GM10847 (cell line): ENCODE data around the gene ZNF14.

Experiments
- POLR2A ChIP-seq: IDR thresholded peaks from 2 replicates; pipeline ENCODE4 v1.6.1; 2011; ENCODE audit not compliant: insufficient read length; ENCODE audit errors: extremely low read depth

Gene ZNF14

DNA sequence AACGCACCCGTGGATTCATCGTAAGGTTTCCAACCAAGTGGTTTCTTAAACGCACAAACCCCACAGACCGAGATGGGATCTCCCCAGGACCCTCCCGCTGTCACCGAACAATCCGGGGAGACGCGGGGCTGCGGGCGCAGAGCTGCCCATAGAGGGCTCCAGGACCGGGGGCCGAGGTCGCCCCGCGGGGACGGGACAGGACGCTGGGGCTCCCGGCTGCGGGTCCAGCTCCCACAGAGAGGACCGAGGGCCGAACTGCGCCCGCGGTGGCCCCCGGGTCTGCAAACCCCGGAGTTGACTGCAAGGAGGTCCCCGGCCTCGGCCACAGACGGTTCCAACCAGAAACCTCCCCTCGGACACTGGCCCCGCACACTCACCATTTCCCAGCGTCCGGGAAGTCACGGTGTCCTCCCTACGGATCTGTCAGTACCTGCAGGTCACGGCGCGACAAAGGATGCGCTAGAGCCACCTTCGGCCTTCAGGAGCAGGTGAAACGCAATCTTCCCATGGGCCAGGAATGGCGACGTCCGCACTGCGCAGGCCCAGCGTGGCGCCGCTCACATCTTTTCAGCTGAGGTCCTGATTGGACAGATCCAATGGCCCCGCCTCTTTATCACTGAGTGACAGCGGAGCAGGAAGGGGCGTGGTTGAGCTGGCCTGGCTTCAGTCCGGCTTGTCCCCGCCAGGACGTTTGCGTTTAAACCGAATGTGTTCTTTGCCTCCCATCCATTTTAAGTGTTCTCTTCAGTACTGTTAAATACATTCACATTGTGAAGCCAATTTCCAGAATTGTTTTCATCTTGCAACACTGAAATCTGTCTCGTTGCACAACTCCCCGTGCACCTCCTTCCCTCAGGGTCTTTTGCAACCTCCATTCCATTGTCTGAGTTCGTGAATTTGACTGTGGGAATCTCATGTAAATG is at the start of gene ZNF14:
Gene ZNF14 (minus strand): TSS at position 534 of the 923 bp plus-strand sequence. CDS start 154 bp downstream, at position 380.
- TF ChIP-seq POLR2A: peak; percentile 70

DNA sequence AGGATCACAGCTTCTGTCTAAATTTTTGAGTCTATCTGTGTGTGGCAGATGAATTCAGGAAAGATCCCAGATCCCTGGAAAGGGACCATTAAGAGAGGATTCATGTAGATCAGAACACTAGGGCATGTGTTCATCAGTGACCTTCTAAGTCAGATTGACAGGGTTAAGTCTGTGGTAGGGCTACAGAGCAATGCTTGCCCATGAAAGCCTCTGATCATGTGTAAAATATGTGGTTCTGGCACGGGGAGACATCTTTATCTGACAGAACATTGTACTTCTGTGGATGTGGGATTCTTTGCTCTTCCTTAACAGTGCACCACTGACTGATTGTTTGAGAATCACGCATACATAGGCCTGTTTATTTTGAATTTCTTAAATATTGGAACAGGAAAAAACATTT is 45.8 kb upstream of the ZNF14 start:
- TF ChIP-seq POLR2A: no peak

GRCh38 chr19:19777692-19778091 is 44.8 kb upstream of the ZNF14 start:
- no peak for TF ChIP-seq POLR2A

DNA sequence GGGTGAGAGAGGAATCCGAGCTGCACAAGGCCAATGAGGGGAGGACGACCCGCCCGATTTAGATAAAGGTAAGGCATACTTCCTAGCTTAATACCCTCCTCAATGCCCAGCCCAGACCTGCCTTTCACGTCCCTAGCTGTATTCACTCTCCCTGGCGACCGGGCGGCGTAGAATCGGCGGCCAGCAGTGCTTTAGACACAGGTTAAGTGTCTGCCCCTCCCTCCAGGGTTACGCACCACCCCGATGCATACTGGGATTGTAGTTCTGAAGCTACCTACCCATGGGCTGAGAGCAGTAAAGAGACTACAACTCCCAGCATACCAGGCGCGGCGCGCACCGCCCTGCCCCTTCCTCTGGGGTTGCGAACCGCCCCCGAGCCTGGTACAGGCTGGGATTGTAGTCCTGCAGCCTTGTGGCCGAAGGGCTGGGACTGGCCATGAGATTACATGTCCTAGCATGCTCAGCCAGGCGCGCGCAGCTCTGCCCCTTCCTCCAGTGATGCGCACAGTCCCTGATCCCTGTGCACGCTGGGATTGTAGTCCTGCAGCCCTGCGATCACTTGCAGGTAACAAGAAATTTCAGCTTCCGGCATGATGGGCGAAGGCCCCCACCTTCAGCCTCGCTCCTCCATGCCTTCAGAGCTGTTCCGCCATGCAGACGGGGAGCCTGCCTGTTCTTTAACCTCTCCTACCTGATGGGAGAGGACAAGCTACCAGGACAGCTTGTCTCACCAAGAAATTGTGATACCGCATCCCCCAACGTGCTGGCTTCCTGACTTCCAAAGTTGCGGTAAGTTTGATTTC is 43.5 kb upstream of the ZNF14 start:
- TF ChIP-seq POLR2A: peak; percentile 54

DNA sequence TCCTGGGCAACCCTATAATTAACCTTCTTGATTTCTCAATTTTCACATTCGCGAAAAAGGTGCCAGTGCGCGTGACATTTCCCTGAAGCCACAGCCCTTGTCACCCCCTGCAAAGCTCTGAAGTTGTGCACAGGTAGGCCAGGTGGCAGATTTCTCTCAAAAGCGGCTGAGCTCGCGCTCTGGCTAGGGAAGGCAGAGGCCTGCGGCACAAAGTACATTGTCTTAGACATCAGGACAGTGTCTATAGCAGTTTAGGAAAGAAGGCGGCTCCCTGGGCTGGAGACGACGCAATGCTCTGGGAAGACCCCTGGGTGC is 42.9 kb upstream of the ZNF14 start:
- TF ChIP-seq POLR2A: no peak

DNA sequence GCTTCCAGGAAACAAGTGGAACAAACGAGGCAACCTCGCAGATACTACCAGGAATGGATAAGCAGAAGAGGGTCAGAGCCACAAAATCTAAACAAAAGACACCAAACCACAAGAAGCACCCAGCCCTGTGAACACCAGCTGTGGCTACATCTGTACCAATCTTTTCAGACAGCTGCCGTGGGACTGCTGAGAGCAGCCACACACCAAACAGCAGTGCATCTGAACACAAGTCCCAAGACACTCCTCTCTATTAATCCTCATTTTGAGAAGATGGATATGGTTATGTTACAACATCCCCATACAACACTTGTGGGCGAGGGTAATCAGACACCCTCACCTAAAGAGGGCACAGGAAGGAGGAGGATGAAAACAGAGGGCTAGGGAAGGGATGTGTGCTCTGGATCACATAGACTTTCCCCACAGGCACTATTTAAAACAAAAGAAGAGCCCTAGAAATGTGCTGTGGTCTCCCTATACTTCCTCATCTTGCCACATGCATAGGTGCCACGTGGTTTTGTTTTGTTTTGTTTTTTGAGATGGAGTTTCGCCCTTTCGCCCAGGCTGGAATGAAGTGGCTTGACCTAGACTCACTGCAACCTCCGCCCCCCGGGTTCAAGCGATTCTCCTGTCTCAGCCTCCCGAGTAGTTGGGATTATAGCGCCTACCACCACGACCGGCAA is 41.6 kb upstream of the ZNF14 start:
- no peak for TF ChIP-seq POLR2A

DNA sequence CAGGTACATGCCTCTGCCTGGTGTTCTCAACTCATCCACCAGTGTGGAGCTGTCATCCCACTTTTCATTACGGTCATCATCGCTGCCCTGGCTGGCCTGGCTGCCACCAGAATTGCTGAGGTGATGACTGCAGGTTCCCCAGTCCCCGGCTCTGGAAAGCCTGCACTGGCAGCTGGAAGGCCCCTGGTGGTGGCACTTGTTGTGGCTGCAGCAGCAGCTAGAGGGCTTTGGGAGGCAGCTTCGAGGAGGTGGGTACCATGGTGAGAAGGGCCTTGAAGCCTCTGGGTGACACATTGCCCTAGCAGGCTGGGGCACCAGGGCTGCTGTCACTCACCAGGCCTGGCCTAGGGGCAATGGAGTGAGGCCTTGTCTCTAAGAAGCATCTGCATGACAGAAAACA is 25.3 kb upstream of the ZNF14 start:
- TF ChIP-seq POLR2A: no peak

- no peak for TF ChIP-seq POLR2A
These were observed 20.0 kb upstream of the ZNF14 start for GRCh38 chr19:19752760-19753403.

DNA sequence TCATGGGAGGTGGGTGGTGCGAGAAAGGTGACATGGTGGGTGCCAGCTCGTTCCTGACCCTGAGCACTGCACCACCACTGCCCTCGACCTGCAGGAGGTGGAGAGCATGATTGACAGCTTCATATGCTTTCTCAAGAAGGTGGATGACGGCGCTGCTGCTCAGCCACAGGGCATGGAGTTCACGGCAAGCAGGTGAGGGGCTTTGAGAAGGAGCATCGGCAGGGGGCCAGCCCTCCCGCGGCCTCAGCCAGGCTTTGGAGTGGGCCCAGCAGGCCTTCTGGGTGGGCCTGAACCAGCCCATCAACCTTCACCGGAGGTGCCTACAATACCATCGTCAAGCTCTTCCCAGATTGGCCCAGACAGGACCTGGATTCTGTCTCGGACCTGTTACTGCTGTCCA is 18.9 kb upstream of the ZNF14 start:
- TF ChIP-seq POLR2A: no peak

DNA sequence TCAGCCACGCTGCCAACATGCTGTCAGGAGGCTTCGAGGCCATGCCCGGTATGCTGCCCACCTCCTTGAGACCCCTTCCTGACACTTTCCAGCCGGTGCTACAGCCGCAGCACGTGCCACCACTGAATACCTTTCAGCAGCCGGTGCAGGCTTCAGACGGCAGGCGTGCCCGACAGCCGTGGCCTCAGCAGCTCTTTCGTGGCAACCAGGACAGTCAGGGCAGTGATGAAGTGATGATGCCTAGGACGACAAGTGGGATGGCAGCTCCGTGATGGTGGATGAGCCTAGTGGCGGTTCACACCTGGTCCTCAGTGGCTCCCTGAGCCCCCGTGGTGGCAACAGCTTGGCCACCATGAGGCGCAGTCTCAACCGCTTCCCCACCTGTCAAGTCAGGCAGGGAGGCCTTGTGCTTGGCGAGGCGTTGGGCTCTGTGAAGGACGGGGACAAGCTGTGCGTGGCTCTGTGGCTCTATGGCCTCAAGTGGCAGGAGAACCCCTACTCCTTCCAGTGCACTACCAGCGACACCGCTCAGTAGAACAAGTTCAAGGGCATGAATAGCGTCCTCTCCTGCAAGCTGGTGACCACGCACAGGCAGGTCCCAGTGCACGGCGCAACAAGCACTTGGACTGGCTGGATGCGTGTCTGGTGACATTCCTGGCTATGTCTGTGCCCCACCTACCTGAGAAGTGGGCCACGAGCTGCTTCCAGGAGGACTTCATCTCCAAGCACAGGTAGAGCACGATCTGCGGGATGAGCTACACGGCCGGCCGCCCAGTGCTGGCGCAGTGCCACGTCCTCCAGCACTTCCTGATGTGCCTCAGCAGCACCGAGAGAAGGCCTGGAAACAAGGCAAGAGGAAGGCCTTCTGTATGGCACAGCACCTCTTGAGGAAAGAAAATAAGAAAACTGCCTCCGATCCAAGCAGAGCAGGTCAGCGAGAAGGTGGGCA is 18.2 kb upstream of the ZNF14 start:
- no peak for TF ChIP-seq POLR2A

DNA sequence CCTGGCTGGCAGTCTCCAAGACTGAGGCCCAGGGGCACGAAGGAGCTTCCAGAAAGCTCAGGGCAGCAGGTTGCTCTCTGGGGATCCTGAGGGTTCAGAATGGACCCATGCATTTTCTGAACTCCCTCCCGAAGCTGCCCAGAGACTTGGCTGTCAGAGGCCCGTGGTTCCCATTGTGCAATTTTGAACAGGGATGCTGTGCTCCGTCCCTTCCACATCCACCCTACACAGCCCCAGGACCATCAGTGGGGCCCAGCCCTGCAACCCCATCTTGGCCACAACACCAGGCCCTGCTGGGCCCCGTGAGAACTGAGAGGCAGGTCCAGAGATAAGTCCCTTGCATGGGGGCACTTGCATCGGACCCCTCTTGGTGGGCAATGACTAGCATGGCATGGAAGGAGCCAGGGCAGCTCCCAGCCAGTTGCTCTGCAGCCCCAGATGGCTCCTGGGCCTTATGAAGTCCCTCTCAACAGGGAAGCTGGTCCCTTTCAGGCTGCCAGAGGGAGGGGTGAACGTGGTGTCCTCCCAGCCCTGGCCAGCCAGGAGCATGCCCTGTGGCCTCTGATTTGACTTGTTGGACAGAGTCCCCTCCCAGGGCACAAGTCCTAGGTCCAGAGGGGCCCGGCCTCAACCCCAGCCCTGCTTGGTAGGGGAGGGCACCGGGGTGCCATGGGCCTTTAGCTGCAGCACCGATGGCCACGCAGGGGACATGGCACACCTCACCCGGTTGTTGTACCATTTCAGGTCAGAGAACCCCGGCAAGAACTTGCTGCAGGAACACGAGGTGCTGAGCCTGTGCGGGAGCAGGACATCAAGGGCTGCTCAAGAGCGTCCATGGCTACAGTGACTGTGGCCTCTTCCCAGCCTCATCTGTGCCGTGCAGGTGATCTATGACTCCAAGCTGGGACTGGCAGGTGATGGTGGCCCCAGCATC is 17.3 kb upstream of the ZNF14 start:
- TF ChIP-seq POLR2A: no peak

DNA sequence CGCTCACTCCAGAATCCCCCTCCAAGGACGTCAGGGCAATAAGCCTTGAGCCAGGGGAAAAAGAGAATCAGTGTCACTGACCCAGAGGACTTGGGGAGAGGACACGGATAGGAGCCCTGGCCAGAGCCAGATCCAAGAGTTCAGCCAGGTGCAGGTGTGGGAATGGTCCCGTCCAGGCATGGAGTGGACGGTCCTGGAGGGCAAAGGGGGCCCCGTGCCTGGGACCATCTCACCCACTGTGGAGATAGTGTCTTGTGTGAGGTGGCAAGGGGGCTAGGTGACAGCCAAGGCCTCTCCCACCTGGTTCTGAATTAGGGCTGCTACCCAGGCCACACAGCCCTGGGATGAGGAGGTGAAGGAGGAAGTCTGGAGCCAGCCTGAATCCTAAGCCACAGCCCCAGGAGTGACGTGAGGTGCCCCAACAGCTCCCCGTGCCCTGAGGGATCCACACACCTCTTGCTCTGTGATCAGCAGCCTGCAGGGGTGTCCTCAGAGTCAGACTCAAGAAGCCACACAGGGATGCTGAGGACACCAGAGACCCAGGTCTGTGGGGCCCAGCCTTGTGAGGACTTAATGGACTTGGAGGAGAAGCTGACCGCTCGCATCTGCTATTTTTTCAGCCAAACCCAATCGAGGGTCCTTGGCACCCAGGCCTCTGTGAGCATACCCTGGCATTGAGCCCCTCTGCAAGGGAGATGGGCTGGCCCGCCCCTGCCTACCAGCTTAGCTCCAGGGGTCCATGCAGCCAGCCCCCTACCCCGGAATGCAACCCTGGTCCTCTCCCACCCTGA is 16.4 kb upstream of the ZNF14 start:
- TF ChIP-seq POLR2A: no peak
